Keratinocyte (primary cell): Measurements from ENCODE around the gene SYPL2.
"Not testable (repeated sequence)": the region's sequence is repeated elsewhere in the genome, so short reads cannot be mapped to it uniquely, and the experiment has no call there.

ENCODE experiments used
- CTCF ChIP-seq, 3 experiments: IDR thresholded peaks in 1 of 3; conservative IDR thresholded peaks in 1 of 3; optimal IDR thresholded peaks in 1 of 3; 2 replicates in 2 of 3; 3 replicates in 1 of 3; pipeline versions ENCODE3 to v1.5.1; 2011; ENCODE audit warnings: low read length in 3 of 3, mild to moderate bottlenecking in 3 of 3, moderate library complexity in 2 of 3, control low read depth in 1 of 3, inconsistent platforms in 1 of 3; ENCODE audit not compliant: insufficient read depth in 2 of 3; ENCODE audit errors: extremely low read depth in 1 of 3
- EZH2 ChIP-seq: IDR thresholded peaks from one replicate; pipeline ENCODE4 v1.6.1; 2012; ENCODE audit warnings: inconsistent platforms, mild to moderate bottlenecking, low read length, moderate library complexity

GRCh38 chr1:109445949-109446695 lies 20.2 kb upstream of the SYPL2 start:
- not testable (repeated sequence) for TF ChIP-seq CTCF (optimal IDR thresholded peaks at IDR 0.05 in 1 of 3, IDR thresholded peaks at IDR 0.05 in 1 of 3, conservative IDR thresholded peaks at IDR 0.05 in 1 of 3; ENCODE audit: extremely low read depth in 1 of 3, insufficient read depth in 2 of 3, low read length in 3 of 3); EZH2
